GM23248 (cell line): Measurements from ENCODE around the gene INPP4A.

Experiments used
- EZH2 ChIP-seq: fragments of 200-600 bp; sonication (generic); IDR thresholded peaks from 2 replicates; pipeline ENCODE4 v1.6.1; 2018; ENCODE audit warnings: antibody characterized with exemption, mild to moderate bottlenecking; ENCODE audit not compliant: insufficient read depth, poor library complexity, severe bottlenecking
- EZH2phosphoT487 ChIP-seq: fragments of 200-600 bp; sonication (generic); IDR thresholded peaks from 2 replicates; pipeline ENCODE4 v1.6.1; 2018; ENCODE audit warnings: antibody characterized with exemption, moderate library complexity, mild to moderate bottlenecking, low read depth; ENCODE audit not compliant: insufficient read depth

- TF ChIP-seq EZH2phosphoT487: no peak
- no peak for TF ChIP-seq EZH2
Observed at GRCh38 chr2:98561902-98562695, 117.4 kb downstream of the INPP4A start.
